ENCODE results near the gene FOXL1.

Gene FOXL1

GRCh38 chr16:86591270-86591669, 12.9 kb downstream of the FOXL1 start:
- no peak for TF ChIP-seq FOXM1 (IDR thresholded peaks at IDR 0.05; ENCODE audit: borderline replicate concordance, low read depth)
- no peak for TF ChIP-seq ZBTB7A (IDR thresholded peaks at IDR 0.05; ENCODE audit: low read depth)
- TF ChIP-seq TCF12 (IDR thresholded peaks at IDR 0.05; ENCODE audit: low read depth): no peak
- no peak for TF ChIP-seq REST (IDR thresholded peaks at IDR 0.05; ENCODE audit: low read depth)
- no peak for TF ChIP-seq TAF1 (IDR thresholded peaks at IDR 0.05; ENCODE audit: low read depth)
- no peak for TF ChIP-seq CREB1 (IDR thresholded peaks at IDR 0.05; ENCODE audit: low read depth)
- TF ChIP-seq EP300 (IDR thresholded peaks at IDR 0.05; ENCODE audit: borderline replicate concordance): no peak

- TF ChIP-seq USF1 (IDR thresholded peaks at IDR 0.05) (no peak), FOXM1 (IDR thresholded peaks at IDR 0.05; ENCODE audit: borderline replicate concordance, low read depth) (no peak), EP300 (IDR thresholded peaks at IDR 0.05; ENCODE audit: borderline replicate concordance) (no peak), TAF1 (IDR thresholded peaks at IDR 0.05; ENCODE audit: low read depth) (no peak)
These were observed 15.7 kb downstream of the FOXL1 start for GRCh38 chr16:86593913-86594620.

- no peak for TF ChIP-seq FOXM1 (IDR thresholded peaks at IDR 0.05; ENCODE audit: borderline replicate concordance, low read depth)
- TF ChIP-seq NFIC (IDR thresholded peaks at IDR 0.05): no peak
- no peak for TF ChIP-seq TCF12 (IDR thresholded peaks at IDR 0.05; ENCODE audit: low read depth)
- no peak for TF ChIP-seq CEBPB (IDR thresholded peaks at IDR 0.05)
- no peak for TF ChIP-seq TEAD4 (IDR thresholded peaks at IDR 0.05)
- TF ChIP-seq USF1 (IDR thresholded peaks at IDR 0.05): no peak
- no peak for TF ChIP-seq EGR1 (IDR thresholded peaks at IDR 0.05)
- TF ChIP-seq RAD21 (IDR thresholded peaks at IDR 0.05; ENCODE audit: low read depth): no peak
- no peak for TF ChIP-seq EP300 (IDR thresholded peaks at IDR 0.05; ENCODE audit: borderline replicate concordance)
- no peak for TF ChIP-seq YY1 (IDR thresholded peaks at IDR 0.05; ENCODE audit: low read depth)
- no peak for TF ChIP-seq CREB1 (IDR thresholded peaks at IDR 0.05; ENCODE audit: low read depth)
- TF ChIP-seq REST (IDR thresholded peaks at IDR 0.05; ENCODE audit: low read depth): no peak
- no peak for TF ChIP-seq ZBTB7A (IDR thresholded peaks at IDR 0.05; ENCODE audit: low read depth)
- no peak for TF ChIP-seq MAX (IDR thresholded peaks at IDR 0.05)
These were observed 16.4 kb downstream of the FOXL1 start for GRCh38 chr16:86594721-86595120.

GRCh38 chr16:86595983-86596605, 17.7 kb downstream of the FOXL1 start:
- no peak for TF ChIP-seq CEBPB (IDR thresholded peaks at IDR 0.05)
- TF ChIP-seq CREB1 (IDR thresholded peaks at IDR 0.05; ENCODE audit: low read depth): no peak
- TF ChIP-seq TCF12 (IDR thresholded peaks at IDR 0.05; ENCODE audit: low read depth): no peak
- no peak for TF ChIP-seq ZBTB7A (IDR thresholded peaks at IDR 0.05; ENCODE audit: low read depth)
- no peak for TF ChIP-seq REST (IDR thresholded peaks at IDR 0.05; ENCODE audit: low read depth)
- no peak for TF ChIP-seq USF1 (IDR thresholded peaks at IDR 0.05)
